Measurements from ENCODE around the gene RAB3GAP2. TPM values are rescaled to one million over a fixed set of nuclear protein-coding genes. Genes with fewer than 3 reads are reported as not detected.
A peak's percentile ranks its signal among the peaks of the same experiment; 100 is the strongest.

The RAB3GAP2 gene
- total and polyA plus RNA-seq, 2 of the 13 experiments (the other 11 are each of a cell fraction or from before 2014, with no cell fraction given): 22.6 to 25.0 TPM

GRCh38 chr1:220272047-220272840 lies at the start of gene RAB3GAP2 (continued):
- TF ChIP-seq CCAR2 (optimal IDR thresholded peaks at IDR 0.05; ENCODE audit: low read depth, low read length) (no peak), CHCHD3 (CRISPR knock-in tag; IDR thresholded peaks at IDR 0.05) (0 out of 2 replicates have a peak, but pooled peaks have one; percentile 55), MLLT10 (CRISPR knock-in tag; IDR thresholded peaks at IDR 0.05) (no peak), RBAK (CRISPR knock-in tag; IDR thresholded peaks at IDR 0.05) (no peak), ZSCAN5A (CRISPR knock-in tag; IDR thresholded peaks at IDR 0.05; ENCODE audit: borderline replicate concordance) (peak; percentile 88; the same call in 1 of the 2 replicates), NAIF1 (CRISPR knock-in tag; IDR thresholded peaks at IDR 0.05; ENCODE audit: borderline replicate concordance) (peak; percentile 69; the same call in 1 of the 2 replicates), KLF16 (CRISPR knock-in tag; IDR thresholded peaks at IDR 0.05) (peak in 1 of 2 experiments; percentile 67; a peak in 2 of 4 replicates), ZNF441 (CRISPR knock-in tag; IDR thresholded peaks at IDR 0.05; ENCODE audit: borderline replicate concordance) (peak; percentile 65; the same call in 1 of the 2 replicates), ZNF460 (CRISPR knock-in tag; IDR thresholded peaks at IDR 0.05; ENCODE audit: borderline replicate concordance) (no peak; the same call in 1 of the 2 replicates), ZNF343 (CRISPR knock-in tag; IDR thresholded peaks at IDR 0.05) (no peak; the same call in 1 of the 2 replicates), ZNF530 (CRISPR knock-in tag; IDR thresholded peaks at IDR 0.05; ENCODE audit: low read depth) (no peak), FOXA3 (CRISPR knock-in tag; IDR thresholded peaks at IDR 0.05) (no peak; the same call in 1 of the 2 replicates), CBX1 (IDR thresholded peaks at IDR 0.05; ENCODE audit: low read depth) (no peak), TBP (CRISPR knock-in tag; IDR thresholded peaks at IDR 0.05) (no peak), HOXA5 (CRISPR knock-in tag; IDR thresholded peaks at IDR 0.05) (no peak), TMF1 (CRISPR knock-in tag; IDR thresholded peaks at IDR 0.05; ENCODE audit: low read depth) (peak; percentile 32; the same call in 1 of the 2 replicates), ARNT (IDR thresholded peaks at IDR 0.05) (no peak), ZNF432 (CRISPR knock-in tag; IDR thresholded peaks at IDR 0.05; ENCODE audit: borderline replicate concordance) (no peak), TBL1XR1 (IDR thresholded peaks at IDR 0.05; ENCODE audit: borderline replicate concordance, low read length, partially characterized antibody) (peak; percentile 50), ZNF614 (CRISPR knock-in tag; IDR thresholded peaks at IDR 0.05; ENCODE audit: borderline replicate concordance) (no peak), ZNF274 (CRISPR knock-in tag; IDR thresholded peaks at IDR 0.05) (peak; percentile 53; the same call in 1 of the 2 replicates), ZNF562 (CRISPR knock-in tag; IDR thresholded peaks at IDR 0.05; ENCODE audit: borderline replicate concordance) (no peak)
- TF ChIP-seq, protein P1, sequence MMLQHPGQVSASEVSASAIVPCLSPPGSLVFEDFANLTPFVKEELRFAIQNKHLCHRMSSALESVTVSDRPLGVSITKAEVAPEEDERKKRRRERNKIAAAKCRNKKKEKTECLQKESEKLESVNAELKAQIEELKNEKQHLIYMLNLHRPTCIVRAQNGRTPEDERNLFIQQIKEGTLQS (CRISPR knock-in tag; IDR thresholded peaks at IDR 0.05): no peak
- TF ChIP-seq, protein P2, sequence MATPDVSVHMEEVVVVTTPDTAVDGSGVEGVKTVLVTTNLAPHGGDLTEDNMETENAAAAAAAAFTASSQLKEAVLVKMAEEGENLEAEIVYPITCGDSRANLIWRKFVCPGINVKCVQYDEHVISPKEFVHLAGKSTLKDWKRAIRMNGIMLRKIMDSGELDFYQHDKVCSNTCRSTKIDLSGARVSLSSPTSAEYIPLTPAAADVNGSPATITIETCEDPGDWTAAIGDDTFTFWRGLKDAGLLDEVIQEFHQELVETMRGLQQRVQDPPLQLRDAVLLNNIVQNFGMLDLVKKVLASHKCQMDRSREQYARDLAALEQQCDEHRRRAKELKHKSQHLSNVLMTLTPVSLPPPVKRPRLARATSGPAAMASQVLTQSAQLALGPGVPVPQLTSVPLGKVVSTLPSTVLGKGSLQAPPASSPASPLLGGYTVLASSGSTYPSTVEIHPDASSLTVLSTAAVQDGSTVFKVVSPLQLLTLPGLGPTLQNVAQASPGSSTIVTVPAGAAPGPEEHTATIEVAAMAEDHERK (CRISPR knock-in tag; IDR thresholded peaks at IDR 0.05; ENCODE audit: low read depth): no peak
- TF ChIP-seq, protein P3, sequence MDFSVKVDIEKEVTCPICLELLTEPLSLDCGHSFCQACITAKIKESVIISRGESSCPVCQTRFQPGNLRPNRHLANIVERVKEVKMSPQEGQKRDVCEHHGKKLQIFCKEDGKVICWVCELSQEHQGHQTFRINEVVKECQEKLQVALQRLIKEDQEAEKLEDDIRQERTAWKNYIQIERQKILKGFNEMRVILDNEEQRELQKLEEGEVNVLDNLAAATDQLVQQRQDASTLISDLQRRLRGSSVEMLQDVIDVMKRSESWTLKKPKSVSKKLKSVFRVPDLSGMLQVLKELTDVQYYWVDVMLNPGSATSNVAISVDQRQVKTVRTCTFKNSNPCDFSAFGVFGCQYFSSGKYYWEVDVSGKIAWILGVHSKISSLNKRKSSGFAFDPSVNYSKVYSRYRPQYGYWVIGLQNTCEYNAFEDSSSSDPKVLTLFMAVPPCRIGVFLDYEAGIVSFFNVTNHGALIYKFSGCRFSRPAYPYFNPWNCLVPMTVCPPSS (IDR thresholded peaks at IDR 0.05): no peak
